GM12878 (cell line): ENCODE results near the gene CCNY. TPM values are rescaled to one million over a fixed set of nuclear protein-coding genes. Genes with fewer than 3 reads are reported as not detected.
A peak's percentile ranks its signal among the peaks of the same experiment; 100 is the strongest.

ENCODE experiments used
- ATAC-seq: fragments of 200-7000 bp; cut with Tn5 transposase; 3 replicates; pipeline ENCODE4 v1.9.1; 2020; ENCODE audit warnings: mild to moderate bottlenecking, moderate library complexity
- BruUV-seq: library from RNA; stranded (reverse); fragments of 400-500 nt; replicated peaks from 2 replicates; lab custom pipeline; 2021; lab: Mats Ljungman, UMichigan
- CTCF ChIA-PET: fragments of 300-600 bp; sonication (Branson Sonifier 250); formaldehyde crosslinking; extraction: SDS; loops from one replicate; lab custom pipeline; 2021; ENCODE audit warnings: inconsistent platforms; lab: Yijun Ruan, JAX
- POLR2A ChIA-PET: fragments of 350-600 bp; formaldehyde crosslinking; extraction: SDS; loops from one replicate; lab custom pipeline; 2021; ENCODE audit warnings: inconsistent platforms; lab: Charles Lee
- RAD21 ChIA-PET: fragments of 300-600 bp; sonication (Branson Sonifier 250); formaldehyde crosslinking; loops from one replicate; lab custom pipeline; 2023; ENCODE audit warnings: antibody characterized with exemption; ENCODE audit not compliant: unreplicated experiment; lab: Charles Lee
- SMC1A ChIA-PET: fragments of 300-600 bp; sonication (Branson Sonifier 250); formaldehyde crosslinking; loops from one replicate; lab custom pipeline; 2023; ENCODE audit not compliant: unreplicated experiment, uncharacterized antibody; lab: Charles Lee
- DNase-seq: peaks from one replicate; pipeline ENCODE4 v3.0.0-alpha.2; 2011; ENCODE audit warnings: low read depth, low spot score
- FAIRE-seq: peaks from 3 replicates; lab custom pipeline; 2011; peaks lifted over from hg19 to GRCh38; lab: Jason Lieb, UNC
- H2AFZ ChIP-seq: 2 replicates; pipeline ENCODE4 v1.6.0; 2011; ENCODE audit warnings: low read depth, low read length, control low read depth; ENCODE audit not compliant: control insufficient read depth
- H3K27ac ChIP-seq: 2 replicates; pipeline ENCODE4 v1.5.1; 2011; ENCODE audit warnings: control low read depth; ENCODE audit not compliant: control insufficient read depth, insufficient read depth
- H3K27me3 ChIP-seq, 2 experiments: replicated peaks in 1 of 2; 2 replicates each; pipeline versions ENCODE4 v1.6.0 to v1.6.1; 2011; ENCODE audit warnings: low read length in 1 of 2; ENCODE audit not compliant: control insufficient read depth in 2 of 2, insufficient read depth in 2 of 2
- H3K36me3 ChIP-seq, 2 experiments: 2 replicates each; pipeline ENCODE4 v1.5.1; 2011; ENCODE audit warnings: low read length in 1 of 2; ENCODE audit not compliant: control insufficient read depth in 2 of 2, insufficient read depth in 2 of 2
- H3K4me1 ChIP-seq: 2 replicates; pipeline ENCODE4 v1.6.1; 2011; ENCODE audit warnings: mild to moderate bottlenecking, low read length, moderate library complexity, mixed read lengths; ENCODE audit not compliant: control insufficient read depth, insufficient read depth
- H3K4me2 ChIP-seq: 2 replicates; pipeline ENCODE4 v1.6.0; 2011; ENCODE audit warnings: control low read depth; ENCODE audit not compliant: control insufficient read depth, insufficient read depth
- H3K4me3 ChIP-seq: fragments of 200-600 bp; sonication (generic); 2 replicates; pipeline ENCODE4 v1.5.1; 2016
- H3K79me2 ChIP-seq: 2 replicates; pipeline ENCODE4 v1.6.0; 2011; ENCODE audit warnings: low read length; ENCODE audit not compliant: control insufficient read depth, insufficient read depth
- H3K9ac ChIP-seq: 2 replicates; pipeline ENCODE4 v1.8.0; 2011; ENCODE audit warnings: low read length, control low read depth, mixed read lengths; ENCODE audit not compliant: control insufficient read depth, insufficient read depth
- H3K9me3 ChIP-seq: replicated peaks from 3 replicates; pipeline ENCODE4 v1.5.1; 2011; ENCODE audit warnings: mild to moderate bottlenecking, low read length; ENCODE audit not compliant: control insufficient read depth, insufficient read depth
- H4K20me1 ChIP-seq: 2 replicates; pipeline ENCODE4 v1.6.0; 2011; ENCODE audit not compliant: control insufficient read depth, insufficient read depth
- BACH1 ChIP-seq: fragments of 450-650 bp; IDR thresholded peaks from 2 replicates; pipeline ENCODE4 v1.6.1; 2017; ENCODE audit warnings: mild to moderate bottlenecking, borderline replicate concordance
- CBFB ChIP-seq: IDR thresholded peaks from 2 replicates; pipeline ENCODE4 v1.6.1; 2016; ENCODE audit warnings: antibody characterized with exemption, low read depth
- EGR1 ChIP-seq, 2 experiments: IDR thresholded peaks; 1 replicate in 1 of 2; 2 replicates in 1 of 2; pipeline ENCODE4 v1.6.1; 2011 to 2012; ENCODE audit warnings: low read depth in 2 of 2, low read length in 2 of 2, borderline replicate concordance in 1 of 2, mild to moderate bottlenecking in 1 of 2, moderate library complexity in 1 of 2
- FOXM1 ChIP-seq: IDR thresholded peaks from 2 replicates; pipeline ENCODE4 v1.6.1; 2012; ENCODE audit warnings: low read depth, mild to moderate bottlenecking, inconsistent platforms, low read length, moderate library complexity
- HDAC2 ChIP-seq: fragments of 200-600 bp; sonication (generic); IDR thresholded peaks from 2 replicates; pipeline ENCODE4 v1.6.1; 2017
- HDGF ChIP-seq: fragments of 450-650 bp; IDR thresholded peaks from 2 replicates; pipeline ENCODE4 v1.6.1; 2016; ENCODE audit warnings: antibody characterized with exemption
- MTA3 ChIP-seq: IDR thresholded peaks from 2 replicates; pipeline ENCODE4 v1.6.1; 2012; ENCODE audit warnings: low read length, inconsistent platforms, borderline replicate concordance
- MYC ChIP-seq: IDR thresholded peaks from 2 replicates; pipeline ENCODE4 v1.6.1; 2011; ENCODE audit warnings: mild to moderate bottlenecking, low read length, moderate library complexity, inconsistent platforms; ENCODE audit not compliant: insufficient read depth, insufficient replicate concordance, insufficient read length, severe bottlenecking
- PAX8 ChIP-seq: fragments of 450-650 bp; IDR thresholded peaks from 2 replicates; pipeline ENCODE4 v1.6.1; 2017; ENCODE audit warnings: mild to moderate bottlenecking, moderate library complexity
- POLR2AphosphoS2 ChIP-seq: IDR thresholded peaks from 2 replicates; pipeline ENCODE4 v1.6.1; 2011; ENCODE audit warnings: low read depth, mild to moderate bottlenecking, low read length, improper control_type of control experiment, moderate library complexity
- RBBP5 ChIP-seq: fragments of 200-600 bp; sonication (generic); conservative IDR thresholded peaks from 2 replicates; pipeline ENCODE4 v1.6.1; 2016
- RUNX3 ChIP-seq: IDR thresholded peaks from 2 replicates; pipeline ENCODE4 v1.6.1; 2012; ENCODE audit warnings: low read length, inconsistent platforms
- STAT1 ChIP-seq: fragments of 450-650 bp; conservative IDR thresholded peaks from 2 replicates; pipeline ENCODE4 v1.6.1; 2014; ENCODE audit warnings: antibody characterized with exemption, mild to moderate bottlenecking
- SUPT20H ChIP-seq: IDR thresholded peaks from 2 replicates; pipeline ENCODE4 v1.6.1; 2011; ENCODE audit warnings: low read depth, mild to moderate bottlenecking, low read length, moderate library complexity, borderline replicate concordance; ENCODE audit not compliant: control insufficient read depth
- ZBED1 ChIP-seq: IDR thresholded peaks from 2 replicates; pipeline ENCODE4 v1.6.1; 2016; ENCODE audit warnings: borderline replicate concordance
- ZNF217 ChIP-seq: fragments of 450-650 bp; IDR thresholded peaks from 2 replicates; pipeline ENCODE4 v1.6.1; 2017; ENCODE audit warnings: antibody characterized with exemption, mild to moderate bottlenecking
- WGBS: methylation state at CpG from one replicate; pipeline ENCODE4 v1.1.6; 2016; ENCODE audit warnings: low lambda C conversion rate; ENCODE audit not compliant: insufficient replicate concordance, insufficient coverage; ENCODE audit errors: missing lambda C conversion rate; 5-methylcytosine and 5-hydroxymethylcytosine counted together
- in situ Hi-C: fragments of 300-500 bp; cut with MboI; formaldehyde crosslinking; loops from 9 replicates; pipeline ENCODE4 v1.14.3; 2018; ENCODE audit warnings: mixed read lengths
- intact Hi-C: fragments of 100-400 bp; cut with micrococcal nuclease; formaldehyde crosslinking; loops from one replicate; pipeline ENCODE4 v1.14.2; 2022; ENCODE audit not compliant: unreplicated experiment
- polyA plus RNA-seq, 11 experiments: library from polyadenylated mRNA; depleted of rRNA in 4 of 11; unstranded in 6 of 11; stranded (reverse) in 5 of 11; fragments of >200 nt; fragmentation: Nextera tagmentation in 4 of 11; fragmentation: Illumina TruSeq in 1 of 11; extraction: Ambion mirVana in 4 of 11; extraction: Trizol in 1 of 11; gene quantifications; 1 replicate in 1 of 11; 2 replicates in 10 of 11; pipeline versions ENCODE4 v1.2.1 to v1.2.3, GENCODE V29; 2011 to 2016; ENCODE audit warnings: inconsistent platforms in 2 of 11, missing spikeins in 2 of 11, low read depth in 1 of 11
- total RNA-seq, 4 experiments: library from RNA; depleted of rRNA in 3 of 4; stranded (reverse); fragments of >200 nt in 3 of 4; fragmentation: Illumina TruSeq in 1 of 4; extraction: Trizol in 1 of 4; gene quantifications; 2 replicates each; pipeline versions ENCODE4 v1.2.1 to v1.2.3, GENCODE V29; 2013 to 2021
- TF ChIP-seq, protein P1 (sequence below): fragments of 450-650 bp; IDR thresholded peaks from 2 replicates; pipeline ENCODE4 v1.6.1; 2017; ENCODE audit warnings: mild to moderate bottlenecking, low read depth, inconsistent platforms; ENCODE audit not compliant: poor library complexity, severe bottlenecking
- TF ChIP-seq, protein P2 (sequence below): fragments of 450-650 bp; IDR thresholded peaks from 2 replicates; pipeline ENCODE4 v1.6.1; 2017; ENCODE audit warnings: mild to moderate bottlenecking, moderate library complexity

The CCNY gene
- total and polyA plus RNA-seq, 10 of the 15 experiments (the other 5 are each of a cell fraction or from before 2014, with no cell fraction given): 3.6 to 50.0 (median 26.1) TPM

DNA sequence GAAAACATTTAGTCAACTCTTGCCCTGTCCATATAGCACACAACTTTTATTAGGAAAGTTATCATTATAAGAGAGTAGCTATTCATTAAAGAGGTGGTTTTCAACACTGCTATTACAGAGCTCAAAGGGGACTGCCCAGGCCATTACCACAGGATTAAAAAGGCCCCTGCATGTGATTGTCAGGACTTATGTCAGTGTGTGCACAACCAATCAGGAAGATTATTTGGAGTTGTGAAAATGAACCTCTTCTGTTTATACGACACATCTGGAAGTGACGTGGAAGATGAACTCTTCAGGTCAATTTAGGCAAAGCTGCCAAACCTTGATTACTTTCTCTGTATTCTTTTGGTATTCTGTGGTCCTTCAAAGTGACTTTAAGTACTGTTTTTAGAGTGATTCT, 14.7 kb downstream of the CCNY start (continued):
- TF ChIP-seq, protein P1, sequence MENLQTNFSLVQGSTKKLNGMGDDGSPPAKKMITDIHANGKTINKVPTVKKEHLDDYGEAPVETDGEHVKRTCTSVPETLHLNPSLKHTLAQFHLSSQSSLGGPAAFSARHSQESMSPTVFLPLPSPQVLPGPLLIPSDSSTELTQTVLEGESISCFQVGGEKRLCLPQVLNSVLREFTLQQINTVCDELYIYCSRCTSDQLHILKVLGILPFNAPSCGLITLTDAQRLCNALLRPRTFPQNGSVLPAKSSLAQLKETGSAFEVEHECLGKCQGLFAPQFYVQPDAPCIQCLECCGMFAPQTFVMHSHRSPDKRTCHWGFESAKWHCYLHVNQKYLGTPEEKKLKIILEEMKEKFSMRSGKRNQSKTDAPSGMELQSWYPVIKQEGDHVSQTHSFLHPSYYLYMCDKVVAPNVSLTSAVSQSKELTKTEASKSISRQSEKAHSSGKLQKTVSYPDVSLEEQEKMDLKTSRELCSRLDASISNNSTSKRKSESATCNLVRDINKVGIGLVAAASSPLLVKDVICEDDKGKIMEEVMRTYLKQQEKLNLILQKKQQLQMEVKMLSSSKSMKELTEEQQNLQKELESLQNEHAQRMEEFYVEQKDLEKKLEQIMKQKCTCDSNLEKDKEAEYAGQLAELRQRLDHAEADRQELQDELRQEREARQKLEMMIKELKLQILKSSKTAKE: no peak
- TF ChIP-seq PAX8: no peak
- no peak for TF ChIP-seq FOXM1
- no peak for TF ChIP-seq MYC
- no peak for TF ChIP-seq STAT1
- TF ChIP-seq MTA3: no peak
- no peak for TF ChIP-seq POLR2AphosphoS2
- TF ChIP-seq ZNF217: no peak

DNA sequence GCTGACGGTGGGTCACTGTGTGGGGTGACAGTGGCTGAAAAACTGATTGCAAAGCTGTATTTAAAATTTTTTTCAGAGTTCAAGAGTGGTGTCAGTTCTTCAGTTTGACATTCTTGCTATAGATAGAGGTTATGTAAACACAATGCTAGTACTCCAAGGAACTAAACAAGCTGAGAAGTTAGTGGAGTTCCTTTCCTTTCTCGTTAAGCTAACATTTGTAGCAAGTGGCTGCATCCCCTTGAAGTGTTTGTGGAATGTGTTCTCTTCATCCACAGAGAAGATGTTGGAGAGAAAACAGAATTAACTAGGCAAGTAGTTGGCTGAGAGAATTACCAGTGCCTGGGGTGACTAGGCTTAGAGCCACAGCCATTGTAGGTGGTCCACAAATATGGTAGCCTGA, 15.8 kb downstream of the CCNY start:
- ChIA-PET CTCF (interaction anchor here (0.6 to 3.7 kb wide), 7 partner anchors 11 to 211 kb away, joined by 3 to 18 read pairs (median 7); no protein-coding TSS in a partner anchor), RAD21 (interaction anchor here (0.7 to 2.2 kb wide), 5 partner anchors 10 to 232 kb away, joined by 3 to 9 read pairs (median 4); partner anchors contain the start of gene CREM), SMC1A (interaction anchor here (1.1 to 6.4 kb wide), 8 partner anchors 10 to 113 kb away, joined by 3 to 58 read pairs (median 4); no protein-coding TSS in a partner anchor), POLR2A (interaction anchor here (1.2 to 4.0 kb wide), 2 partner anchors 12 to 156 kb away, joined by 3 to 22 read pairs; no protein-coding TSS in a partner anchor)
- Histone ChIP-seq H3K4me2 (peak overlapping the region; percentile 50), H4K20me1 (no peaks in the 10 kb centered on the region), H3K4me1 (peaks cover 44% of the 10 kb centered on the region), H3K4me3 (no peak overlapping the region), H3K9ac (no peak overlapping the region), H3K9me3 (no peaks in the 10 kb centered on the region; the same call in 2 of the 3 replicates), H3K27ac (no peak overlapping the region), H2AFZ (no peak overlapping the region), H3K79me2 (peaks cover 54% of the 10 kb centered on the region), H3K36me3 (peaks cover 0 to 1% of the 10 kb centered on the region in 2 experiments; a peak in 1 of 4 replicates), H3K27me3 (no peaks in the 10 kb centered on the region)
- ATAC-seq: no peak
- 100% methylated on average over 2 of the region's 2 CpGs for WGBS
- TF ChIP-seq, protein P2, sequence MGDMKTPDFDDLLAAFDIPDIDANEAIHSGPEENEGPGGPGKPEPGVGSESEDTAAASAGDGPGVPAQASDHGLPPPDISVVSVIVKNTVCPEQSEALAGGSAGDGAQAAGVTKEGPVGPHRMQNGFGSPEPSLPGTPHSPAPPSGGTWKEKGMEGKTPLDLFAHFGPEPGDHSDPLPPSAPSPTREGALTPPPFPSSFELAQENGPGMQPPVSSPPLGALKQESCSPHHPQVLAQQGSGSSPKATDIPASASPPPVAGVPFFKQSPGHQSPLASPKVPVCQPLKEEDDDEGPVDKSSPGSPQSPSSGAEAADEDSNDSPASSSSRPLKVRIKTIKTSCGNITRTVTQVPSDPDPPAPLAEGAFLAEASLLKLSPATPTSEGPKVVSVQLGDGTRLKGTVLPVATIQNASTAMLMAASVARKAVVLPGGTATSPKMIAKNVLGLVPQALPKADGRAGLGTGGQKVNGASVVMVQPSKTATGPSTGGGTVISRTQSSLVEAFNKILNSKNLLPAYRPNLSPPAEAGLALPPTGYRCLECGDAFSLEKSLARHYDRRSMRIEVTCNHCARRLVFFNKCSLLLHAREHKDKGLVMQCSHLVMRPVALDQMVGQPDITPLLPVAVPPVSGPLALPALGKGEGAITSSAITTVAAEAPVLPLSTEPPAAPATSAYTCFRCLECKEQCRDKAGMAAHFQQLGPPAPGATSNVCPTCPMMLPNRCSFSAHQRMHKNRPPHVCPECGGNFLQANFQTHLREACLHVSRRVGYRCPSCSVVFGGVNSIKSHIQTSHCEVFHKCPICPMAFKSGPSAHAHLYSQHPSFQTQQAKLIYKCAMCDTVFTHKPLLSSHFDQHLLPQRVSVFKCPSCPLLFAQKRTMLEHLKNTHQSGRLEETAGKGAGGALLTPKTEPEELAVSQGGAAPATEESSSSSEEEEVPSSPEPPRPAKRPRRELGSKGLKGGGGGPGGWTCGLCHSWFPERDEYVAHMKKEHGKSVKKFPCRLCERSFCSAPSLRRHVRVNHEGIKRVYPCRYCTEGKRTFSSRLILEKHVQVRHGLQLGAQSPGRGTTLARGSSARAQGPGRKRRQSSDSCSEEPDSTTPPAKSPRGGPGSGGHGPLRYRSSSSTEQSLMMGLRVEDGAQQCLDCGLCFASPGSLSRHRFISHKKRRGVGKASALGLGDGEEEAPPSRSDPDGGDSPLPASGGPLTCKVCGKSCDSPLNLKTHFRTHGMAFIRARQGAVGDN: no peak
- TF ChIP-seq HDGF: no peak
- TF ChIP-seq HDAC2: no peak
- no peak for TF ChIP-seq SUPT20H
- TF ChIP-seq RUNX3: no peak
- no peak for TF ChIP-seq RBBP5
- no peak for TF ChIP-seq BACH1
- TF ChIP-seq CBFB: no peak
- TF ChIP-seq EGR1 (IDR thresholded peaks at IDR 0.05; ENCODE audit: borderline replicate concordance in 1 of 2, low read depth in 2 of 2, low read length in 2 of 2): no peak
- TF ChIP-seq ZBED1: no peak
- no peak for DNase-seq
- in situ Hi-C loops: no loop called here
- no peak for FAIRE-seq
- intact Hi-C loops: no loop called here
- BruUV-seq: no TSS peak
